Subcutaneous abdominal adipose tissue (tissue), 5 donors: ENCODE results near the gene FAM186B.

ENCODE experiments used
- H3K27ac ChIP-seq: one replicate; pipeline ENCODE4 v1.7.0; 2013; ENCODE audit warnings: low read depth, mild to moderate bottlenecking, inconsistent platforms, low read length, moderate library complexity
- H3K27me3 ChIP-seq, 5 donors: one replicate each; pipeline ENCODE4 v1.7.0; 2013; ENCODE audit warnings: low read length in 5 of 5, inconsistent platforms in 1 of 5; ENCODE audit not compliant: control insufficient read depth in 5 of 5, insufficient read depth in 4 of 5
- H3K36me3 ChIP-seq, 5 donors: one replicate each; pipeline ENCODE4 v1.7.0; 2013; ENCODE audit warnings: low read length in 5 of 5; ENCODE audit not compliant: control insufficient read depth in 5 of 5, insufficient read depth in 5 of 5
- H3K4me1 ChIP-seq, 5 donors: one replicate each; pipeline ENCODE4 v1.7.0; 2013; ENCODE audit warnings: low read length in 5 of 5, mild to moderate bottlenecking in 3 of 5, moderate library complexity in 1 of 5; ENCODE audit not compliant: control insufficient read depth in 5 of 5, insufficient read depth in 5 of 5
- H3K4me3 ChIP-seq, 5 donors: one replicate each; pipeline ENCODE4 v1.7.0; 2013; ENCODE audit warnings: low read length in 5 of 5, low read depth in 1 of 5
- H3K9ac ChIP-seq, 5 donors: one replicate each; pipeline ENCODE4 v1.7.0; 2013; ENCODE audit warnings: low read length in 5 of 5, mild to moderate bottlenecking in 4 of 5, moderate library complexity in 3 of 5
- H3K9me3 ChIP-seq, 5 donors: one replicate each; pipeline ENCODE4 v1.7.0; 2013; ENCODE audit warnings: low read length in 5 of 5; ENCODE audit not compliant: control insufficient read depth in 5 of 5
- donor health status: healthy.
- donor health status: healthy.
- donor health status: healthy.
- donor health status: healthy.
- donor health status: healthy.

Gene FAM186B

GRCh38 chr12:49547090-49547690 lies 58.2 kb downstream of the FAM186B start:
- no peak overlapping the region for H3K9ac ChIP-seq
- no peak overlapping the region for H3K27ac ChIP-seq
- H3K4me1 ChIP-seq: peaks cover 0 to 20% (median 15%) of the 10 kb centered on the region in 5 donors
- no peaks in the 10 kb centered on the region for H3K9me3 ChIP-seq
- peaks cover 34 to 60% (median 52%) of the 10 kb centered on the region in 5 donors for H3K27me3 ChIP-seq
- no peaks in the 10 kb centered on the region for H3K36me3 ChIP-seq
- H3K4me3 ChIP-seq: no peak overlapping the region

GRCh38 chr12:49546481-49546880 lies 59.0 kb downstream of the FAM186B start:
- peaks cover 0 to 15% (median 12%) of the 10 kb centered on the region in 5 donors for H3K4me1 ChIP-seq
- H3K36me3 ChIP-seq: no peaks in the 10 kb centered on the region
- no peaks in the 10 kb centered on the region for H3K9me3 ChIP-seq
- H3K27me3 ChIP-seq: peaks cover 34 to 61% (median 55%) of the 10 kb centered on the region in 5 donors
- H3K27ac ChIP-seq: no peak overlapping the region
- no peak overlapping the region for H3K9ac ChIP-seq
- H3K4me3 ChIP-seq: no peak overlapping the region

GRCh38 chr12:49545815-49546214 lies 59.6 kb downstream of the FAM186B start:
- H3K4me1 ChIP-seq: peaks cover 0 to 15% (median 12%) of the 10 kb centered on the region in 5 donors
- peaks cover 34 to 61% (median 55%) of the 10 kb centered on the region in 5 donors for H3K27me3 ChIP-seq
- H3K36me3 ChIP-seq: no peaks in the 10 kb centered on the region
- H3K9me3 ChIP-seq: no peaks in the 10 kb centered on the region
- H3K27ac ChIP-seq: no peak overlapping the region
- H3K4me3 ChIP-seq: no peak overlapping the region
- no peak overlapping the region for H3K9ac ChIP-seq

GRCh38 chr12:49543914-49544815 lies 61.3 kb downstream of the FAM186B start:
- Histone ChIP-seq H3K4me3 (no peak overlapping the region), H3K9ac (no peak overlapping the region), H3K27ac (no peak overlapping the region), H3K27me3 (peaks cover 41 to 70% (median 60%) of the 10 kb centered on the region in 5 donors), H3K4me1 (peaks cover 0 to 13% (median 9%) of the 10 kb centered on the region in 5 donors), H3K9me3 (no peaks in the 10 kb centered on the region), H3K36me3 (no peaks in the 10 kb centered on the region)

GRCh38 chr12:49543221-49543913 lies 62.1 kb downstream of the FAM186B start:
- Histone ChIP-seq H3K4me3 (no peak overlapping the region), H3K4me1 (peaks cover 0 to 6% (median 2%) of the 10 kb centered on the region in 5 donors), H3K27ac (no peak overlapping the region), H3K27me3 (peaks cover 33 to 62% (median 53%) of the 10 kb centered on the region in 5 donors), H3K9ac (no peak overlapping the region), H3K9me3 (no peaks in the 10 kb centered on the region), H3K36me3 (no peaks in the 10 kb centered on the region)

- H3K4me1 ChIP-seq: peaks cover 0 to 12% (median 8%) of the 10 kb centered on the region in 5 donors
- H3K9me3 ChIP-seq: no peaks in the 10 kb centered on the region
- H3K27ac ChIP-seq: no peak overlapping the region
- H3K4me3 ChIP-seq: no peak overlapping the region
- H3K27me3 ChIP-seq: peaks cover 31 to 61% (median 52%) of the 10 kb centered on the region in 5 donors
- no peak overlapping the region for H3K9ac ChIP-seq
- no peaks in the 10 kb centered on the region for H3K36me3 ChIP-seq
Observed at GRCh38 chr12:49542592-49543160, 62.8 kb downstream of the FAM186B start.

- peaks cover 27 to 56% (median 48%) of the 10 kb centered on the region in 5 donors for H3K27me3 ChIP-seq
- H3K4me3 ChIP-seq: no peak overlapping the region
- peaks cover 0 to 17% (median 13%) of the 10 kb centered on the region in 5 donors for H3K4me1 ChIP-seq
- H3K36me3 ChIP-seq: no peaks in the 10 kb centered on the region
- H3K9ac ChIP-seq: no peak overlapping the region
- H3K9me3 ChIP-seq: no peaks in the 10 kb centered on the region
- no peak overlapping the region for H3K27ac ChIP-seq
Observed at GRCh38 chr12:49541911-49542505, 63.4 kb downstream of the FAM186B start.

- H3K9me3 ChIP-seq: no peaks in the 10 kb centered on the region
- peaks cover 27 to 60% (median 52%) of the 10 kb centered on the region in 5 donors for H3K27me3 ChIP-seq
- no peak overlapping the region for H3K9ac ChIP-seq
- no peak overlapping the region for H3K4me3 ChIP-seq
- no peaks in the 10 kb centered on the region for H3K36me3 ChIP-seq
- peaks cover 0 to 19% (median 13%) of the 10 kb centered on the region in 5 donors for H3K4me1 ChIP-seq
- H3K27ac ChIP-seq: no peak overlapping the region
Observed at GRCh38 chr12:49541140-49541861, 64.1 kb downstream of the FAM186B start.
